Pancreas (tissue), 10 donors: Measurements from ENCODE around the gene ZNF491. TPM values are rescaled to one million over a fixed set of nuclear protein-coding genes. Genes with fewer than 3 reads are reported as not detected.

Experiments used
- ATAC-seq, 4 donors: fragments of 200-7000 bp; cut with Tn5 transposase; one replicate each; pipeline versions ENCODE4 v1.8.0 to v1.9.1; 2020; ENCODE audit warnings: mild to moderate bottlenecking in 4 of 4, moderate library complexity in 4 of 4
- DNase-seq, 6 donors: peaks; one replicate each; pipeline ENCODE4 v3.0.0-alpha.2; 2020
- FAIRE-seq: peaks from 2 replicates; lab custom pipeline; 2012; peaks lifted over from hg19 to GRCh38; lab: Jason Lieb, UNC
- H3K27ac ChIP-seq, 4 donors: fragments of 200-600 bp; sonication (generic); 1 replicate in 3 of 4; 2 replicates in 1 of 4; pipeline versions ENCODE4 v1.5.0 to v1.8.0; 2020
- H3K27me3 ChIP-seq, 4 donors: fragments of 200-600 bp; one replicate each; pipeline ENCODE4 v1.8.0; 2021
- H3K36me3 ChIP-seq, 3 donors: fragments of 200-600 bp; sonication (generic) in 1 of 3; one replicate each; pipeline versions ENCODE4 v1.5.0 to v1.8.0; 2020 to 2021
- H3K4me1 ChIP-seq, 3 donors: fragments of 200-600 bp; one replicate each; pipeline ENCODE4 v1.8.0; 2021
- H3K4me3 ChIP-seq, 4 donors: fragments of 200-600 bp; sonication (generic) in 2 of 4; one replicate each; pipeline versions ENCODE4 v1.5.0 to v1.8.0; 2020 to 2021
- H3K9me3 ChIP-seq, 4 donors: fragments of 200-600 bp; one replicate each; pipeline ENCODE4 v1.8.0; 2021
- CTCF ChIP-seq, 4 donors: fragments of 200-600 bp; sonication (generic) in 3 of 4; IDR thresholded peaks; one replicate each; pipeline versions ENCODE4 v1.5.0 to v1.8.0; 2021; ENCODE audit warnings: antibody characterized with exemption in 4 of 4
- WGBS, 2 donors: extraction: QIAGEN DNeasy Blood & Tissue Kit; methylation state at CpG; one replicate each; pipeline ENCODE4 v1.1.7; 2013; 5-methylcytosine and 5-hydroxymethylcytosine counted together
- intact Hi-C, 3 donors: fragments of 100-400 bp; cut with DNase I; formaldehyde crosslinking; loops; one replicate each; pipeline versions ENCODE4 v1.11.1 to v1.14.2; 2022
- polyA plus RNA-seq, 2 donors: library from polyadenylated mRNA; stranded (reverse); fragments of 200-250 nt; gene quantifications; one replicate each; pipeline ENCODE4 v1.2.3, GENCODE V29; 2013
- total RNA-seq, 6 donors: library from RNA; stranded (reverse); fragmentation: NEBNext Ultra II Directional in 4 of 6; extraction: Animal tissue kit (Norgen Biotek cat#: 25700) in 4 of 6; gene quantifications; one replicate each; pipeline versions ENCODE4 v1.2.1 to v1.2.4, GENCODE V29; 2021 to 2023
- donor health status: healthy with polysubstance abuse.
- donor health status: DM: no; HTN: no; CAD: no; lungs with moderate emphysema.
- donor health status: DM: no; HTN: no; CAD: no.
- donor health status: control.
- donor health status: control.
- donor health status: Bipolar disorder and iron deficiency.
- donor health status: DM: yes; HTN: yes; CAD: no.
- donor health status: DM: no; HTN: no; CAD: no.
- donor health status: DM: no; HTN: no; CAD: no.
- donor health status: DM: yes; HTN: yes; CAD: no.

The ZNF491 gene
- total and polyA plus RNA-seq, 8 donors: 0.95 to 3.3 (median 1.2) TPM

GRCh38 chr19:11756965-11757364, 41.4 kb upstream of the ZNF491 start:
- no peak for ATAC-seq
- 77 to 78% methylated on average over 1 of the region's 1 CpG for WGBS, 2 donors

GRCh38 chr19:11759805-11760204, 38.5 kb upstream of the ZNF491 start:
- FAIRE-seq: no peak

More at GRCh38 chr19:11756965-11757364, 41.4 kb upstream of the ZNF491 start:
- Histone ChIP-seq H3K27ac (no peak overlapping the region), H3K36me3 (no peaks in the 10 kb centered on the region), H3K9me3 (peaks cover 0 to 4% (median 0%) of the 10 kb centered on the region in 4 donors), H3K27me3 (no peaks in the 10 kb centered on the region), H3K4me3 (no peak overlapping the region), H3K4me1 (no peaks in the 10 kb centered on the region)
- DNase-seq (no peak), FAIRE-seq (no peak)
- intact Hi-C loops: no loop called here
- no peak for TF ChIP-seq CTCF (IDR thresholded peaks at IDR 0.05)

GRCh38 chr19:11763117-11763516, 35.2 kb upstream of the ZNF491 start:
- no peaks in the 10 kb centered on the region for H3K9me3 ChIP-seq
- ATAC-seq (no peak), FAIRE-seq (no peak), DNase-seq (no peak)
- H3K36me3 ChIP-seq: no peaks in the 10 kb centered on the region
- H3K4me3 ChIP-seq: no peak overlapping the region
- intact Hi-C loops: no loop called here
- WGBS, 2 donors: 54 to 57% methylated on average over 3 of the region's 3 CpGs
- no peak for TF ChIP-seq CTCF (IDR thresholded peaks at IDR 0.05)
- no peaks in the 10 kb centered on the region for H3K27me3 ChIP-seq
- H3K27ac ChIP-seq: no peak overlapping the region
- H3K4me1 ChIP-seq: peaks cover 0 to 3% (median 0%) of the 10 kb centered on the region in 3 donors

More at GRCh38 chr19:11759805-11760204, 38.5 kb upstream of the ZNF491 start:
- no peaks in the 10 kb centered on the region for H3K36me3 ChIP-seq
- DNase-seq: no peak
- H3K4me3 ChIP-seq: no peak overlapping the region
- no peak for TF ChIP-seq CTCF (IDR thresholded peaks at IDR 0.05)
- intact Hi-C loops: no loop called here
- no peak for ATAC-seq
- H3K27me3 ChIP-seq: no peaks in the 10 kb centered on the region
- H3K27ac ChIP-seq: no peak overlapping the region
- WGBS, 2 donors: 62 to 66% methylated on average over 7 of the region's 7 CpGs
- H3K4me1 ChIP-seq: no peaks in the 10 kb centered on the region
- no peaks in the 10 kb centered on the region for H3K9me3 ChIP-seq

DNA sequence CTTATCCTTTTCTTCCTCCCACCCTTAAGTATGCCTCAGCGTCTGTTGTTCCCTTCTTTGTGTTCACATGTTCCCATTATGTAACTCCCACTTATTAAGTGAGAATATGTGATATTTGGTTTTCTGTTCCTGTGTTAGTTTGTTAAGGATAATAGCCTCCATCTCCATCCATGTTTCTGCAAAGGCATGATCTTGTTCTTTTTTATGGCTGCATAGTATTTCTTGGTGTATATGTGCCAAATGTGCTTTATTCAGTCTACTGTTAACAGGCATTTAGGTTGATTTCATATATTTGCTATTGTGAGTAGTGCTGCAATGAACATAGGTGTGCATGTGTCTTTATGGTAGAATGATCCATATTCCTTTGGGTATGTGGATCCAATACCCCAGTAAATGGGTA, 34.7 kb upstream of the ZNF491 start:
- Histone ChIP-seq H3K27ac (no peak overlapping the region), H3K27me3 (no peaks in the 10 kb centered on the region), H3K4me1 (peaks cover 0 to 7% (median 0%) of the 10 kb centered on the region in 3 donors), H3K36me3 (no peaks in the 10 kb centered on the region), H3K4me3 (no peak overlapping the region), H3K9me3 (no peaks in the 10 kb centered on the region)
- ATAC-seq (no peak), FAIRE-seq (no peak), DNase-seq (no peak)
- intact Hi-C loops: no loop called here
- 83 to 88% methylated on average over 1 of the region's 1 CpG for WGBS, 2 donors
- no peak for TF ChIP-seq CTCF (IDR thresholded peaks at IDR 0.05)
